DMS53 treated with DMSO at 0.1 percent for 48 hours (cell line): ENCODE measurements around the gene WDHD1.
"Not testable (repeated sequence)": the region's sequence is repeated elsewhere in the genome, so short reads cannot be mapped to it uniquely, and the experiment has no call there.

ENCODE experiments used
- DNase-seq: peaks from one replicate; lab custom pipeline; 2025; ENCODE audit not compliant: unreplicated experiment; lab: John Stamatoyannopoulos, UW

The WDHD1 gene

DNA sequence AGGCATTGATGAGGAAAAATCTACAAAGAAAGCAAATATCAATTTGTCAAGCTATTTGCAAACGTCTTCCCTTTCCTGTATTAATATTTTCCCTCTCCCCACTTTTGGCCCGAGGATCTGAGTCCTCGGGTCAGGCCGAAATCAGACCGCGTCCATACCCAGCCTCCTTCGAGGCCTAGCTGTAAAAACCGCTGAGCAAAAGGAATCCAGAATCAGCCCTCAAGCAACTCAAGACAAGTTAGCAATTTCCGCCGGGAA lies 24.2 kb upstream of the WDHD1 start:
- DNase-seq = no peak

GRCh38 chr14:55048900-55049436 lies 22.1 kb upstream of the WDHD1 start:
- DNase-seq = no peak

GRCh38 chr14:55047301-55048053 lies 20.6 kb upstream of the WDHD1 start:
- no peak for DNase-seq

GRCh38 chr14:55045087-55045486 lies 18.2 kb upstream of the WDHD1 start:
- DNase-seq = no peak

- DNase-seq = no peak
Measured at GRCh38 chr14:55043528-55043927, 16.6 kb upstream of the WDHD1 start.

DNA sequence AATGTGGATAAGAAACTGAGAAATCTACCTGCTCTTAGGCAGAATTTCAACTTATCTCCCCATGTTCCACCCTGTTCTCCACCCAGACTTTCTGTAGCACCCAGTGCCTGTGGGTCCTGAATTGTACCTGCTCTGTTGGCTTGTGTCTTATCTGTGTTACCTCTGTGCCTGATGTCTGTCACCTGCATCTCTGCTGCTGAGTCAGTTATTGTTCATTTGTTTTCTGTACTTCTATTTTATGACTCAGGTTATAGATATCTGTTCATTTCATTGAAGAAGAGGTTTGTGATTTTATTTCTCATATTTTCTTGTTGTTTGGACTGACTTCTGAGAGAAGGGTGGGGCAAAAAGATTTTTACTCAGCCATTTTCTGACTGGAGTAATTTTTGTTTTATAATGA lies 11.8 kb upstream of the WDHD1 start:
- DNase-seq = no peak

GRCh38 chr14:55037995-55038394 lies 11.1 kb upstream of the WDHD1 start:
- not testable (repeated sequence) for DNase-seq

GRCh38 chr14:55031190-55031589 lies 4.3 kb upstream of the WDHD1 start:
- no peak for DNase-seq

- DNase-seq = no peak
Measured at GRCh38 chr14:55028476-55028875, 1.6 kb upstream of the WDHD1 start.

GRCh38 chr14:55028066-55028465 lies 1.2 kb upstream of the WDHD1 start:
- no peak for DNase-seq

DNA sequence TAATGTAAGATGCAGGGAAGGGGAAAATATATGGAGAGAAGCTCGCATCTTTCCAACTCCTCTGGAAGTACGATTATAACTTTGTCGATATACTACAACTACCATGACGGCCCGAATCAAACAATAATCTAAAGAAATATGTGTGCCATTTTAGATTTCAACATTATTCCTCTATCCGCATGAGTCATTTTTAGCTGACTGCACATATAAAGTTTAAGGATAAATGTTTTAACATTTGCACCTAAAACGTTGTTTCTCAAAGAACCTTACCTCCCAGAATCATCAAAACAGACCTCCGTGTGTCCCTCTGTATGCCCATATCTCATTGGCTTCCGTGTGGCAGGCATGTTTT lies 482 bp downstream of the WDHD1 start:
- DNase-seq = no peak

DNA sequence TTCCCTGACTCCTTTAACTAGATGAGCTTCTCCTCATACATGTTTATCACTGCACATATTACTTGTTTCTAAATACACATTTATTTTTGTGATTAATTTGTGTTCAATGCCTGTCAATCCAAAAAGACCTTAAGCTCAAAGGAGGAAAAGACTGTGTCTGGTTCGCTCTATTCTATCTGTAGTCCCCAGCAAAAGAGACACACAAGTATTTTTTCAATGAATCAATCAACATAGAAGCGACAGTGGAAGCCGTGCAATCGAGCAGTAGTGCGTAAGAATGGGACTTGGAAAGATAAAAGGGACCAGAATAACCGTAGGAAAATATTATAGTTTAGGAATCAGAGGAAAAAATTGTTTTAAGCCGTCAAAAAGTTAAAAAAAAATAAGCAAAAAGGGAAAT lies 951 bp downstream of the WDHD1 start:
- DNase-seq = no peak

DNA sequence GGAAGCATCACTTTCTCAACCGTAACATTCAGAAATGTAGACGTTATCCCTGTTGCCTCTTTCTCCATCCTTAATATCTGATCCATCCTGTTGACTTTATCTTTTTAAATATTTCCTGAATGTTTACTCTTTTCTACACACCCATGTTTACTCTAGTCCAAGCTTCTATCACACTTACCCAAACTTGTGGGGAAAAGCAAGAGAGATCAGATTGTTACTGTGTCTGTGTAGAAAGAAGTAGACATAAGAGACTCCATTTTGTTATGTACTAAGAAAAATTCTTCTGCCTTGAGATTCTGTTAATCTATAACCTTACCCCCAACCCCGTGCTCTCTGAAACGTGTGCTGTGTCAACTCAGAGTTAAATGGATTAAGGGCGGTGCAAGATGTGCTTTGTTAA lies 2.5 kb downstream of the WDHD1 start:
- DNase-seq = not testable (repeated sequence)

DNA sequence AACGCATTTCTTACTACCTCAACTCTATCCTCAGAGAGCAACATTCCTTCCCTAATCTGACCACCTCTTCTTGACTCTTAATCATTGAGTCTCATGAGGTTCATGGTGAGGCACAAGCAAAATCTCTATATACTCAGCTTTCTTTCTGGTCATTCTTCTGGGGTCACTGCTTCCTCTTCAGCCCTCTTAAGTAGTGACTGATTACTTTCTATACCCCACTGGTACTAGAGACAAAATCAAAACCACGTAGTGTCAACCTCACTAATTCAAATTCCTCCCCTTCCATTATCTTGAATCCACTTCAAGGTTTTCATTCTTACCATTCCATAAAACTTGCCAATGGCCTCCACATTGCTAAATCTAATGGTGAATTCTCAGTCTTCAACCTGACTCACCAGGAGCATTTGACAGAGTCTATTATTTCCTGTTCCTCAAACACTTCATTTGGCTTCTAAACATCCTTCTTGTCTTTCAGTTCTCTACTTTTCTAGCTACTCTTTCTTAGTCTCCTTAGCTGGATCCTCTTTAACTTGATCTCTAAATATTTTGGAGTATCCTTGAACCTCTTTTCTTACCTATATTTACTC lies 6.8 kb downstream of the WDHD1 start:
- DNase-seq = no peak

GRCh38 chr14:55015006-55015405 lies 11.9 kb downstream of the WDHD1 start:
- no peak for DNase-seq

GRCh38 chr14:55005071-55005470 lies 21.8 kb downstream of the WDHD1 start:
- no peak for DNase-seq

DNA sequence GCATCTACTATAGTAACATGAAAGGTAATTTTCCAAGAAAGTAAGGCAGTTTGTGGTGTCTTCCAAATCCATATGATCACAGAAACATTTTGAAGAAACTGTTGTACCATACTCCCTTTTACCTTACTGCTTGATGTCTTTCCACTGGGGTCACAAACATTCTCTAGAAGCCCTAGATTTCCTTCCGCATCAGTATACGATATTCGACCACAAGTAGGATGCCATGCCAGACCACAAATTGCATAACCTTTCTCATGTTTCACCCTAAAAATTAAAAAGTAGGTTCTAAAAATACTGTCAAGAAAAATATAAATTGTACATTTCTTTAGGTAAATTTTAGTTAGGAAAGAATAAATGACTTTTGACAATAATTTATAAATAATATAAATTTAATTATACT lies 26.5 kb downstream of the WDHD1 start:
- DNase-seq = no peak

GRCh38 chr14:54985156-54985555 lies 41.7 kb downstream of the WDHD1 start:
- DNase-seq = no peak

DNA sequence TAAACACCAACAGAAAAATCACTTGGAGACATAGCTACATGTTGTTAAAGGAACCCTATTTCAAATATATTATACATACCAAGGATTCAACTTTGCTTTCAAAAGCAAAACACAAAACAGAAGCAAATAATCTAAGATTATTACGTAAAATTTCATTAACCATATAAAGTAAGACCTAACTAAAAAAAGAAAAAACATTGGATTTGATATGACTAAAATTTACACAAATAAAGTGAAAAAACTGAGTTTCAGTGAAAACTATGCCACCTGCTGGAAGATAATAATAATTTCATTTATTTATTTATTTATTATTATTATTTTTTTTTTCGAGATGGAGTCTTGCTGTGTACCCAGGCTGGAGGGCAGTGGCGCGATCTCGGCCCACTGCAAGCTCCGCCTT lies 45.2 kb downstream of the WDHD1 start:
- DNase-seq = no peak

DNA sequence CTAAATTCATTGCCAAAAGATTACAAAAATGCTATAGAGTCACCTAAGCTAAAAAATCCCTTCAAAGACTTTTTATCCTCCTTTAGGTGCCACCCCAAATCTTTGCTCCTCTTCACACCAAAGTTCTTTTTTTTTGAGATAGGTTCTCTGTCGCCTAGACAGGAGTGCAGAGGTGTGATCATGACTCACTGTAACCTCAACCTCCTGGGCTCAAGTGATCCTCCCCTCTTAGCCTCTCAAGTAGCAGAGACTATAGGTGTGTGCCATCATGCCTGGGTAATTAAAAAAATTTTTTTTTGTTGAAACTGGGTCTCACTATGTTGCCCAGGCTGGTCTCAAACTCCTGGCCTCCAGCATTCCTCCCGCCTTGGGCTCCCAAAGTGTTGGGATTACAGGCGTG lies 47.9 kb downstream of the WDHD1 start:
- DNase-seq = no peak

GRCh38 chr14:54976316-54976715 lies 50.6 kb downstream of the WDHD1 start:
- no peak for DNase-seq

GRCh38 chr14:54975856-54976255 lies 51.0 kb downstream of the WDHD1 start:
- no peak for DNase-seq

DNA sequence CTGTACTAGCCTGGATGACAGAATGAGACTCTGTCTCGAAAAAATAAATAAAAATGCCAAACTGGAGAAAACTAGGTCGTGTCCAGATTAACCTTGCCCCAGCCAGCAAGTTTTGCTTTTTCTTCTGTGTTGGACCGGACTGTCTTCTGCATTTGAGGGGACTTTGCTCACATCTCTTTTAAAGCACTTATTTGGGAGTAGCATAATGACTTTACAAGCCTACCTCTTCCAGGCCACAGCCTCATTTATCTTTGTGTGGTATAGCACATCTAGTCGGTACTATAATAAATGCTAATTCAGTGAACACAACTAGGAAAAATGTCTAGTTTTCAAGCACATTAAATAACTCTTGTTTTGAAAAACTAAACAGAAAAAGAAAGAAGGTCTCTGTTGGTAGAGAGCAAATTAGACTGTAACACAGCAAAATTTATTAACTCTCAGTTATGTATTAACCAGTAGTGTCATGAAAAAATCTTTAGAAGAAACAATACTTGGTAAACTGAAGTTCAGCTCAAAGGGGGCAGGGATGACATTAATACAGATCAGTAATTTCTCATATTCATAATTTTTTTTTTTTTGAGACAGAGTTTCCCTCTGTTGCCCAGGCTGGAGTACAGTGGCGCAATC lies 52.0 kb downstream of the WDHD1 start:
- no peak for DNase-seq
